Sigmoid colon (tissue), 3 donors: ENCODE measurements around the gene WFS1.

Source experiments
- CTCF ChIP-seq, 4 experiments: fragments of 450-650 bp in 3 of 4; fragments of 200-600 bp in 1 of 4; IDR thresholded peaks; one replicate each; pipeline ENCODE4 v1.5.1; 2016 to 2019; ENCODE audit warnings: antibody characterized with exemption in 4 of 4, mild to moderate bottlenecking in 3 of 4, moderate library complexity in 2 of 4
- POLR2A ChIP-seq, 2 donors: fragments of 450-650 bp; IDR thresholded peaks; one replicate each; pipeline ENCODE4 v1.6.1; 2016; ENCODE audit warnings: antibody characterized with exemption in 2 of 2, mild to moderate bottlenecking in 2 of 2, moderate library complexity in 2 of 2

- TF ChIP-seq CTCF (IDR thresholded peaks at IDR 0.05) (no peak), POLR2A (IDR thresholded peaks at IDR 0.05) (no peak)
Measured at GRCh38 chr4:6225469-6225868, 44.2 kb upstream of the WFS1 start.
